NK-92 treated with Interleukin-12 subunit alpha and Interleukin-12 subunit beta, amount 100 ng/mL, for 24 hours (cell line): ENCODE measurements around the gene DAB2.
"Not testable (repeated sequence)": the region's sequence is repeated elsewhere in the genome, so short reads cannot be mapped to it uniquely, and the experiment has no call there.

Experiments
- DNase-seq: peaks from one replicate; lab custom pipeline; 2025; lab: John Stamatoyannopoulos, UW

Gene DAB2

DNA sequence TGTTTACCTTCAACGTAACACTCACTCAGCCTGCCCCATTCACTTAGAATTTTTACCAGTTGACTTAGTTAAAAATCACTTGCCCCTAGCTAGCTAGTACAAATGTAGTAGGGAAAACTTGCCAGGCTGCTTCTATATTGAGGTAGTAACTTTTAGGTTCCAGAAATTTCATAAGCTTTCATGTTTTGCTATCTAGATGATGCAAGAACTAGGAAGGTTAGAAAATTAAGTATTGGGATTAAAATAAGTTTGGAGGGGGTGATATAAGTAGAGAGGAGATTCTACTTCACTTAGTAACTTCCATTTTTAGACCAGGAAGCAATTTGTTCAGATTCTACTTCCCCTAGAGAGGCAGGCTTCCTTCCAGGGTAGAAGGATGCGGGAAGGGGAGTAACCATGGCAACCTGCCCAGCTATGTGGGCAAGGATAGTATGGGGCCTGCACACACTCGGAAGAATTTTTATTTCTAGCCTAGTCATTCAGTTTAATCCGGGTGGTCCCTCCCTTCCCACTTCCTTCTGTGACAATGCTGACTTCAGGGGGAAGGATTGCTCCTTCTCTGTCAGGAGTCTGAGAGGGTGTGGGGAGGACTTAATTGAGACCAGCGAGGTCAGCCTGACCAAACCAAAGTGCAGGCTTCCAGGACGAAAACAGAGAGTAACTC lies 4.2 kb downstream of the DAB2 start:
- no peak for DNase-seq

DNA sequence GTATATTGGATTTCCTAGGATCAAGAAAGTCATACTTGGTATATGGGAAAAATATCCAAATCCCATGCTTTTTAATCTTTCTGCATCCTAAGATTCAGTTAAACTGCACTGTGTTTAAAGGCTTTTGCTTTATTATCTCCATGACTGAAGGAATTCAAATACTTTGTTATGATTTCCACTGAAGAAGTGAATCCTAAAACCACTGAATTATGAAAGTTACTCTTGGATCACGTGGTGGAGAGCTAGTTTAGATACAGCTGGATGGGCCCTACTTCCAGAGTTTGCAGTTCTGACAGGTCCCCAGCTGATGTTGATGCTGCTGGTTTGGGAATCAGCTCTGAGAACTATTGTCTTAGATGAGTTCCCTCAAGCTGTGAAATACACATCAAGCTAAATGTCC lies 5.0 kb downstream of the DAB2 start:
- no peak for DNase-seq

DNA sequence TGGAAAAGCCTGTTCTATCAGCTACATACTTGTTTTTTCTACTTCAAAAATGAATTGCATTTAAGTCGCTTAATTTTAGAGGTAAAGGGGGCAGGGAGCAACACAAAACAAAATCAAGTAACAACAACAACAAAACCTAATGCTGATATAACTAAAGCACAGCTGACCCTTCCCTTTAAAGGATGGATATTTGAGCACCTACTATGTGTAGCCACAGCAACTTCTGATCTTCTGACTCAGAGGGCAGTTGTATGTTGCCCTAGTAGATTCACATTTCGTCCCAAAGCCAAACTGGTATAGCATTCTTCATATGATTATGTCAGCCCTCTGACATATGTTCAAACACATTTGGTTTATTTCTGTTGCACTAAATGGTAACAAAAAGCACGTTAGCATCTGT lies 6.8 kb downstream of the DAB2 start:
- DNase-seq = no peak

DNA sequence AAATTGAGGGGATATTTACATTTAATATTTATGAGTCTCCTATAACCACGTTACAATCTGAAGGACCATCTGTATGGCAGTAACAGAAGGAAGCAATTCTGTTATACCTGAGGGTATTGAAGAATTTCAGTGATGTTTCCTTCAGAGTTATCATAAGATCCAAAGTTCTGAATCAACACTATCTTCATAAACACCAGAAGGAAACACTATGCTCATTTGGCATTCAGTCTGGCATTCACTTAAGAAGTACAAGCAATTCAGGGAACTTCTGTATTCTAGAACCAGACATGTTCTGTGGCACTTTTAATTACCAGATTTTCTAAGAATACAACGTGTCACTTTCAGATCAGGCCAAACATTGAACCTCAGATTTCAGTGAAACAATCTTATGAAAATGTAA lies 9.6 kb downstream of the DAB2 start:
- DNase-seq = no peak

DNA sequence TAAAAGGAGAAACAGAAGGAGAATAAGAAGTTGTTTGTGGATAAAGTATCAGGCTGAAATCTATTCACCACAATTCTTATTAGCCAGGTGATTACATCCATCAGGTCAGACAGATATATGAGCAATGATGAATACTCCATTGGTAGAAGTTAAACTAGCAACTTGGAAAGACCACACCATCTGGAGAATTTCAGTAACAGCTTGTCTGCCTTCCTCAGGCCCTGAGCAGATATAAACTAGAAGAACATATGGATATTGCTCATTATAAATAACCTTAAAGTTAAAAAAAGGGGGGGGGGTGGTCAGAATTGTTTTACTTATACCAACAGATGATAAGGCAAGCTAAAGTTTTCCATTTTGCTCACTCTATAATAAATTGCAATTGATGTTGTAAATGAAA lies 10.4 kb downstream of the DAB2 start:
- no peak for DNase-seq

DNA sequence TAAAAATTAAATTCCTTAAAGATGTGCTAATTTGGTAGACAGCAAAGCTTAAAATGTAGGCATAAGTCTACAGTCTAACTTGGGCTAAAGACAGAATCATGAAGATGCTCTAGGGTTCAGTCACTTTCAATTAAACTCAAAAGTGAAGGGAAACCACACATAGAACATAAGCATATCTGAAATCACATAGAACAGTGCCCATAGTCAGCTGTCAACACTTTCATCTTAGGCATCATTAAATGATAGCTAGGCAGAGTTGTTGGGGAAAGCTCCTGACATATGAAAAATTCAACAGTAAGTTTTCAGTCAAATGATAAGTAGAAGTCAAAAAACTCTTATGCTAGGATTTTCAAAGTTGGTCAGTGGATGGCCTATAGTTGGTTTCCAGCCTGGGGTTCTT lies 11.0 kb downstream of the DAB2 start:
- DNase-seq = no peak

DNA sequence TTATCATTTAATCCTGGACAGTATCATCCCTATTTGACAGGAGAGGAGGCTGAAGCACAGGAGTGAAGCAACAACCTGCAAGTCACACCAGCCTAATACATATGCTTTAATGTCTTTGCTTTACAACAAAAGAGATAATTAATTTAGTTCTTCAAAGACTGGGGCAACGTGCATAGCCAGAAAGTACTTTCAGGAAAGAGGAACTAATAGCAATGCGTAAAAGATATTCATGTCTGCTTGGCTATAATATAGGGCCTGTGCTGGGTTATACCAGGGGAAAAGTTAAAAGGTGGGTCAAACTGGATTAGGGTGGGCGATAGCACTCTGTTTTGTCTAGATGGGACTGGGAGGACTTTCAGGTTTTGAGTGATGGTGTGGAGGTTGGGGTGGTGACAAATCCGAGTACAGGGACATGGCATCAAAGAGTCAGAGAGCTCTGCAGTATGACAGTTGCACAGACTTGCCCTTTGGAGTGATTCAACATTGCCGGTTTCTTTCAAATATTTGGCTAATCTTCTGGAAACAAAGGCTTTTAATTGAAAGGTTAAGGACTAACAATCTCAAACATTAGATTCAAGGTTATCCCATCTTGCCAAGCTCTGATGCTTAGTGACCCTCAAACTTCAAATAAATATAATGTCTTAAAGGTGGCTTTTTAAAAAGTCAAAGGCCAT lies 11.9 kb downstream of the DAB2 start:
- DNase-seq = no peak

DNA sequence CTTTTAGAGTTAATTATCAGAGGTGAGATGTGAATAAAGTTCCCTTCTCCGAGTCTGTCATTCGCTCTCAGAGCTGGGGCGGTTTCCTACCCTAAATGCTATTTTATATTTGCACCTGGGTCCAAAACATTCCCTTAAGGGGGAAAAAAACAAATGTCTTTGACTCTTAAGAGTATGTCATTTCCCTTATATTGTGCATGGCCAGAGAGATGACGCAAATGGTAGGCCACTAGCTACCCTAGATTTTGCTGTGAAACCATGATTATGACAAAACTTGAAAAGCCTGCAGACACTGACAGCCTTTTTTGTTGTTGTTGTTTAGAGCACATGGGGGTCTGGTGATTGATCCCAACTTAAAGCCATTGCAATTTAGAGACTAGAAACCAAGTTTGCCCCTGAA lies 12.8 kb downstream of the DAB2 start:
- DNase-seq = no peak

DNA sequence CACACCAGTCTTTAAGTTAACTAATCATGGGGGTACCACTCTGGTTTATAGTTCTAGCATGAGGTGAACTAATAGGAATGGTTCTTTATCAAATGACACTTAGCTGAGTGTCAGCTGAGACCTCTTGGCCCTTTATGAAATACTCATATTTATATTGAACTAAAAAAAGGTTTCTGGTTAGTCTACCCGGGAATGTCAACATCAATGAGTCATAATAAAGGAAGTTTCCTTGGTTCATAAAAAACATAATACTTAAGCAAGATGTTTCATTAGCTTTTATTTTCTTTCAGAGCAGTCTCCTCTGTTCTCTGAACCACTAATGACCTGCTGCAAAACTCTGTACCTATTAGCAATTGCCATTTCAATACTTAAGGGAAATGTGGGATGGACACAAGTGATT lies 13.7 kb downstream of the DAB2 start:
- DNase-seq = no peak

DNA sequence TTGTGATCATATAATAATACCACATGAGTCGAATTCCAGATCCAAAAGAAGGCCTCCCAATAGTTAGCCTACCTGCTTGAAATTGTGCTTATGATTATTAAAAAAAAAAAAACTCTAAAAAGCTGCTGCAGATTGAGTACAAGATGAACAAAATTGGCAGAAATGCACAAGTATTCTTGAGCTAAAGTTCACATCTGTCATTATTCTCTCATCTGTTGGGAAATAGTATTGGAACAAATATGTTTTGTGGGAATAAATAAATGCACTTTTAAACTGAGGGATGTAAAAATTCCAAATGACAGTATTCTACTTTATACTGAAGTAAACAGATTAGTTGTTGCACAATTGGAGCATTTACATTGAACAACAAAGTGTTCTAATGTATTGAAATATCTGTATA lies 15.7 kb downstream of the DAB2 start:
- DNase-seq = no peak

DNA sequence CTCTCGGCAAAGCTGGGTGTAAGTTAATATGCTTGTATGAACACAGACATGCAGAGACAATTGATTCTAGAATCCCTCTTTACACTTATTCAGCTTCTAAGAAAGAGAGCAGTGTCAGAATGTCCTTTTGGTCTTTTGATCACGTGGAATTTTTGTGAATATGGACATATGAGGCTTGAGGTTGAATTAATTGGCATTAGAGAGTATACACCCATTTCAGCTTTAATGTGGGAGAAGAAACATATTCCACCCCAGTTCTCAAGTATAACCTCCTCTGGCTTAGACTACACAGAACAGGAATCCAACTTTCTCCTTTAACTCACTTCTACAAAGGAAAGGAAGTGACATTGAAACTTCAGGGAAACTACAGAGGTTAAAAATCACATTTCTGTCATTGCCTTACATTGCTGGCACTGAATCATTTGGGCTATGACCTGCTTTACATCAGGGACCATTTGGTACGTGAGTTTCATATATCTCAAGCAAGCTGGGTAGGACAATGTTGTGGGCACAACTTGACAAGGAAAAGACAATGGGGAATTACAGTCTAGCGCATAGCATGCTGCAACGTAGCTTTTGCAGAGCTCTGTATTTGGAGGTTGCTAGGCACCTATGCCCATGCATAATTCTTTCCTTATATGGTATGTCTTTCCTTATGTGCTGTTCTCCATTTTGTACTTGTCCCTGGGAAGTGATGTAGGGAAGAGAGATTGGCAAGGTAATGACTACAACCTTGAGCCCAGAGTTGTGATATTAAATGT lies 19.5 kb downstream of the DAB2 start:
- DNase-seq = no peak

DNA sequence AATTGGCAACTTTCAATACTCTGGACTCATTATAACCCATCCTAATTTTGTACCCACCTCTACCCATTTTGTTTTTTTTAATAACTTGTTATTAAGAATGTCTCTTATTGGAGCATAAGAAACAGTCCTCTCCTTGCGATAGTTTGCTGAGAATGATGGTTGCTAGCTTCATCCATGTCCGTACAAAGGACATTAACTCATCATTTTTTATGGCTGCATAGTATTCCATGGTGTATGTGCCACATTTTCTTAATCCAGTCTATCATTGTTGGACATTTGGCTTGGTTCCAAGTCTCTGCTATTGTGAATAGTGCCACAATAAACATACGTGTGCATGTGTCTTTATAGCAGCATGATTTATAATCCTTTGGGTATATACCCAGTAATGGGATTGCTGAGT lies 21.0 kb downstream of the DAB2 start:
- DNase-seq = not testable (repeated sequence)

DNA sequence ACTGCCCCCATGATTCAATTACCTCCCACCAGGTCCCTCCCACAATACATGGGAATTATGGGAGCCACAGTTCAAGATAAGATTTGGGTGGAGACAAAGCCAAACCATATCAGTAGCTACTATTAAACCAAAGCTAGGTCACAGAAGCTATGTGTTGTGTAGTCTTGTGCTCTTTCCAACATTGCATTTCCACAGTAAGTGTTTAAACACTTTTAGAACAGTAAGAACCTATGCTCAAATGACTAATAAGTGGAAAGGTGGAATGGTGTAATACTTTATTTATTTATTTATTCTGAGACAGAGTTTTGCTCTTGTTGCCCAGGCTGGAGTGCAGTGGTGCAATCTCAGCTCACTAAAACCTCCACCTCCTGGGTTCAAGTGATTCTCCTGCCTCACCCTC lies 22.6 kb downstream of the DAB2 start:
- DNase-seq = not testable (repeated sequence)

DNA sequence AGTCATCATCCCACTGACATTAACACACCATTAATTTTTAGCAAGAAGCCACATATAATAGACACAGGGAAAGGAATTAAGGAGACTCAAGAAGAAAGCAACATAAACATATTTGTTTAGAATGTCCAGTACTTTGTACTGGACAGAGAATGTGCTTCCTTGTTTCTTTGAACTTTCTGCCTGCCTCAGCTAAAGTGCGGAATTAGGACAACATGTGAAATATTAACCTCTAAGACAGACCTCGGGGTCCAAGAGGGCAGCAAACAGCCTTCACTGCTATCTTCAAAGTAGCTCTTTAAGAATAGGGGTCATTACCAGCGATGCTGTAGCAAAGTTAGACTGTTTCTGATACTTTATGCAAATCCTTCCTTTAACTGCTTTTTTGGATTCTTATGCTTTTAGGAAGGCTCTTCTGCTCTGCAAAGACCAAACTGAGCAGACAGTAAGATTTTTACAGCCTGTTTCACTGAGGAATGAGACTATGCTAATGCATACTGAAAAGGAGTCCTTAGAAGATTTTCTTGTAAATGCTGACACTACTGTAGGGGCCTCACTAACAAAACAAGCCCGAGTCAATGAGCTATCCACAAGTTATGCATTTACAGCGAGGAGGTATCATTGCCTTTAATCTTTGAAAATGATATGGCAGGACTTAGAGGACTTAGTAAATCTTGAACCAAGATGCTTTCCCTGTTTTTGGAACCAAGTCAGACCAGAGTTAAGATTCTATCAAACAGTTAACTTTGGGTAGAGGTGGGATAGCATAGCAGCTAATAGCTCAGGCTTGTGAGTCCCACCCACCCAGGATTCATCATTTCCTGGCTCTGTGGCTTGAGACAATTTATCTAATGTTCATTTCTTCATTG lies 23.8 kb downstream of the DAB2 start:
- no peak for DNase-seq

DNA sequence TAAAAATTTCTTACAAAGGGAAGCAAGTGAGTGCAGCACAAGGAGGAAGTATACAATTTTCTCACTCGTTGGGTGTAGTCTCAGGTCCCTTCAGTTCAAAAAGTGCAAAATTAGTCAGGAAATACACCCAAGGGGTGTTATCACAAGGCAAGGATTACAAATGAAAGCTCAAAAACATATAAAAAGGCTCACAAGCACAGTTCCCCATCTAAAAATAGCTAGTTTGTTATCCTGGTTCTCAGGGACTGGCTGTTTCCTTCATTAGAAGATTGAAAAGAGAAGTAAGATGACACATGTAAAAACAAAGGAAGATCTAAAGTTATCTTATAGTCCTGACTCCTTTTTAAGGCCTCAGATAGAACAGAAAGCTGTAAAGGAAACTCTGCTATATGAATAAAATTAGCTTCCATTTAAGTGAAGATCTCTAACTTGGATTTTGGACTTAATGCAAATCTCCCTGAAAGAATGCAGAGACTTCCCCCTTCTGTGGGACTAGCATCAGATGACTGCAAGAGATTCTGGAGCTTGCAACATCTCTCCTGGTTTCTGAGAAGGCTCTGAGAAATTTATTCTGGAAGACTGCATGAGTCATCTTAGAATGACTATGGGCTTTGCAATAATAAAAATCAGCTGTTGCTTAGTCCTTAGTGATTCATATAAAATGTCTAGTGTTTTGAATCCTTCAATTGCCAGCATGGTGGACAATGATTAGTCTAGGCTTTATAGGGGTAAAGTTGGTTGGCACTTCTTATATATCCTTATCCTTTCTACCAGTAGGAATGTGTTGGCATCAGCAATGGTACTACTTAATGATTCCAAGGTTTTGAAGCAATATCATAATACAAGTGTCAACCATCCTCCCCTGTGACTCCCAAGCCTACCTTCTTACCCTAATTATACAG lies 25.4 kb downstream of the DAB2 start:
- no peak for DNase-seq

DNA sequence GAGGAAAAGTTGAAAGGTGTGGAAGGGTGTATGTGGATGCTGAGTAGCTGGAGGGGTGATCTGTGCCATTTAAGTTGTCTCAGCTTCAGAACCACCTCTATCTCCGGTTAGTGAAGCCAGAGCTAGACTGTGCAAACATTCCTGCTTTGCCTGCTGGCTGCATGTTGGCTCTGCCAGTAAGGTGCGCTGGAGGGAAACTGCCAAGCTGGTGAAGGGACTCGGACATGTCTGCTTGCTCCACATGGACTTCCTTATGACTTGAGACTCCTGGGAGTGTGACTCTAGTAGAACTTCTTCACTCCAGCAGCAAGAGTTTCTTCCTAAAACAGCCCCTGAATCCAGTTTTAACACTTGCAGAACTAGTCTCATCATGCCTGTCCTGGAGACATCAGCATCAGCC lies 27.9 kb downstream of the DAB2 start:
- DNase-seq = no peak

DNA sequence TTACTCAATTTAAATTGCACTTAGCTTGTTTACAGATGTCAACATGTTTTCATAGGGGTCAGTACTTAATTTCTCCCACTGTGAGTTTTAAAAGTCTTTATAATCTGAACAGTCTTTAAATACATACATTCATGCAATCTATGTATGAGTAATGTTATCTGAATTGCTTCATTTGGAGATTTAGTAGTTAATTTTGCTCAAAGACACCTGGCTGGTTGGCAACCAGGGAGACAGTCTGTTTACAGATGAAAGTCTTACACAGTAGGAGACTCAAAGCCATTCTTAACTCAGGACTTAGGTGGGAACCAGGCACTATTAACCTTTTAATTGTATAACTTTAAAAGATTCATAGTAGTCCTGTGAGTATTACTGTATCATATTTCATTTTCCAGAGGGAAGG lies 29.3 kb downstream of the DAB2 start:
- DNase-seq = no peak

DNA sequence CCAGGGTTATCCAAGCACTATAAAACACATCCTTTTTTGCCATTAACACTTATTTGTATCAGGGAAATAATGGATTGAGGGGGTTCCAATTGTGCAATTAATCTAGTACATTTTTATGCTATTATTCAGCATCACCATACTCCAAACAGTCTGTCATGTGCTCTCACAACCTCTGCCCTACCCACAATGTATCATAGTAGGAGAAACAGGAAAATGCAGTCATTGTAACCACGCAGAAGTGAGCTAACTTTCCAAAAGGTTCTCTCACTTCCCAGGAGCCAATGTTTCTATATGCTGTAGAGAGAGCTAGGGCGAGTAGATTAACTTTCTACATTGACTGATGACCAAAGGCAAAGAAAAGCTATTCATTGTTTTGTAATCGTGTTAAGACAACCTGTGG lies 29.8 kb downstream of the DAB2 start:
- no peak for DNase-seq

DNA sequence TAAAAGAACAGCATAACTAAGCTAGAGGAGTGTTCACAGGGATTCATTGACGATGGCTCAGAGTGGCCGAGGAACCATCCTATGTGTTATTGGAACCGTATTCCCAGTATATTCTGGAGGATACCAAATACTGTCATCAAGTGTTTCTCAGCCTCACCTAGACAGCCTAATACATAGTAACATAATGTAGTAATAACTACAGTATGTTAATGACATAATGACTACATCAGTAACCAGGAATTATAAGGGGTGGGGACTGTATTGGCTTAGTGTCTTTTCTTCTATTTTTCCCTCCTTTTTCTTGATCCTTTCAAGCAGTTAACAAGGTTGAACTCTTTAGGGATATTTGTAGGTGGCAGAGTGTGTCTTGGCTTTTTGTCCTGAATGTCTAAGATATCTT lies 33.8 kb downstream of the DAB2 start:
- DNase-seq = no peak

DNA sequence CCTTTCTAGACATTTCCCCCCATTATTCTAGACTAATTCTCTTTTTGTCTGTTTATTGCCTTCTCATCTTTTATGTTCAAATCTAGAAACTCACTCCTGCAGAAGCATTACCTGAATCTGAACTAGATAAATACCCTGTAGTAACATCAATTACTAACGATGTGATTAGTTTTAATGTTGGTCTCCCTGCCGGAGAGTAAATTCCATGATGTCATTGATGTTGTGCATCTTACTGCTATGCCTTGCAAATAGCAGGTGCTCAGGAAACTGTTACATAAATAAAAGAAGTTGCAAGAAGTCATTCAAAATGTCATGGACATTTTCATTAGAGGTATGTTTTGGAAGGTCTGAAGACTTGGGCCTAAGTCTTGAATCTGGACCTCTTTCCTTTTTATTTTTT lies 37.5 kb downstream of the DAB2 start:
- no peak for DNase-seq

DNA sequence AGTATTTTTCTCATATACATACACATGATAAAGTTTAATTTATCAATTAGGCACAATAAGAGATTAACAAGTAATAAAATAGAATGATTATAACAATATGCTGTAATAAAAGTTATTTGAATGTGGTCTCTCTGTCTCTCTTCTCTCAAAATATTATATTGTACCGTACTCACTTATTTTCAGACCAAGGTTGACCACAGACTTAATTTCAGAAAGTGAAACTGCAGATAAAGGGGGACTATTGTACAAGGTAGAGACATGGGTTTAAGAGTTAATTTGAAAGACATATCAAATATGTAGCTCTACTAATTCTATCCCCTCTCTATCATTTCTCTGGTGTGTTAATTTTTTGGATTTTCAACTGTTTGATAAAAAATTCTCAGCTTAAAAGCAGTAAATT lies 40.5 kb downstream of the DAB2 start:
- no peak for DNase-seq
